Ramos (cell line): Measurements from ENCODE around the gene IL27RA.

ENCODE experiments used
- in situ Hi-C: fragments of 300-500 bp; cut with MboI; formaldehyde crosslinking; loops from one replicate; pipeline ENCODE4 v1.14.3; 2022; ENCODE audit warnings: low sequenced_read_pairs; ENCODE audit not compliant: unreplicated experiment

The IL27RA gene

DNA sequence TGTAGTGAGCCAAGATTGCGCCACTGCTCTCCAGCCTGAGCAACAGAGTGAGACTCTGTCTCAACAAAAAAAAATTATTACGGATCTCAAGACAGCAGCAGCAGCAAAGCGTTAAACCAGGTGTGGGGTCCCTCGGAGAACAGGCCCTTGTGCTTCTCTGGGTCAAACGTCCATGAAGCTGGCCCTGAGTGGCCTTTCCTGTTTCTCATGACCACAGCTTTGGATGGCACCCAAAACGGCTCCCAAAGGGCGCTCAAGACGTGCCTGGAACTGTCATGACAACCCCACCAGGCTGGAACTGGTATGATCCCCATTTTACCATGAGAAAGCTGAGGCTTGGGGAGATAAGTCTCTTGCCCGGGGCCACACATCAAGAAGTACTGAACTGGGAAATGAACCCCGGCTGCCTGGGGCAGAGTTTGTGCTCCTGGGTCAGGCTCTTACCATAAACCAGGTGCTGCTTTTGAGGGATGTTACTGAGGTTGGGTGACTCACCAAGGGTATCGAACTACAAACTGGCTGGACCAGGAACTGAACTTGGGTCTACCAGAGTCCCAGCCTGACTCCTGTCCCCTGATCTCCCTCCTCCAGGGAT is 70.6 kb downstream of the IL27RA start:
- in situ Hi-C loops = no loop called here

- in situ Hi-C loops = no loop called here
Observed at GRCh38 chr19:14102756-14103155, 71.2 kb downstream of the IL27RA start.
